GM21381 (cell line): Measurements from ENCODE around the gene FGF10.

Experiments
- ATAC-seq: cut with Tn5 transposase; IDR thresholded peaks from one replicate; pipeline ENCODE4 v1.9.1; 2021; ENCODE audit warnings: mild to moderate bottlenecking, moderate library complexity; ENCODE audit not compliant: unreplicated experiment

Gene FGF10

DNA sequence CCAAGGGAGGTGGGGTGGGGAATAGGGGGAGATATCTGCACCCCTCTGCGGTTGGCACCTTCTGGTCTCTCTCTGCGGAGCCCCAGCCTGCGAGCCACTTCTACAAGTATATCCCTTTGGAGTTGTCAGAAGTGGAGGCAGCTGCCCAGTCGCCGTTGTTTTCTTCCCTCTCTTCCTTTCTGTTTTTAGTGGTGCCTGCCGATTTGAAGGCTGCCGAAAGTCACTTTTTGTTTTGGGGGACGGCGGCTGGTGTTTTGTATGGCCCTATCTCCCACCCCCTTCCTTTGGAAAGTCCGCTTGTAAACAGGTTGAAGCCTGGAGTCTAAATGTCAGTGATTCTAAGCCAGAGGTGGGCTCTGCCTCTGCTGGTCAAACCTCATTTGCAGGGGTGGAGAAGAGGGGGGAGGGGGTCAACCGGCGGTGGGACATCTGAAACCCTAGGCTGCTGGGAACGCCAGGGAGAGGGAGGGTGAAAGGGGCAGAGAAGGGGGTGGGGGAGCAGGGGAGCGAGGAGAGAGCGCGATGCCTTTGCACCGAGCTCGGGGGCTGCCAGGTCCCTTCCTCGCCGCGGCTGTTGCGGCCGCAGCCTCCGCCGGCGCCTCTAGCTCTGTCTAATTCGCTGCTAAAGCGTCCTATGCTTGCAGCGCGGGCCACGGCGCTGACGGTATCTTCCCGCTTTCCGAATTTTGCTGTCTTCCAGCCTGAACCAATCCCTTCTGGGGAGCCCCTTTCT lies at the start of gene FGF10:
TSS of gene FGF10 (minus strand) at position 331 of the 733 bp plus-strand sequence. CDS start 738 bp downstream, outside the sequence.
- ATAC-seq: no peak

DNA sequence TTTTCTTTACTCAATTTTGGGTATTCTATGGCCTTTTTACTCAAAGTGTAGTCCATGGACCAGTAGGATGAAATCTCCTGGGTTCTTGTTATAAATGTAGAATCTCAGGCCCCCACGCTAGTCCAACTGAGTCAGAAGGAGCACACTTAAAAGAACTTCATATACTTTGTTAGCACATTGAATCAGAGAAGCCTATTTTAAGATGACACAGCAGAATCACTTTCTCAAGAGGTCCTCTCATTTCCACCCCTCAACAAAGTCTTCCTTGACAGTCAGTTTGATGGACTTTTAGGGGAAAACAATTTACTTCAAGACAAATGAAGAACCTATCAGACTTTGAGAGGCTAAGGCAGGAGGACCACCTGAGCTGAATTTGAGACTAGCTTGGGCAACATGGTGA lies 37.7 kb upstream of the FGF10 start:
- no peak for ATAC-seq

GRCh38 chr5:44412286-44412685 lies 23.1 kb upstream of the FGF10 start:
- ATAC-seq: no peak

DNA sequence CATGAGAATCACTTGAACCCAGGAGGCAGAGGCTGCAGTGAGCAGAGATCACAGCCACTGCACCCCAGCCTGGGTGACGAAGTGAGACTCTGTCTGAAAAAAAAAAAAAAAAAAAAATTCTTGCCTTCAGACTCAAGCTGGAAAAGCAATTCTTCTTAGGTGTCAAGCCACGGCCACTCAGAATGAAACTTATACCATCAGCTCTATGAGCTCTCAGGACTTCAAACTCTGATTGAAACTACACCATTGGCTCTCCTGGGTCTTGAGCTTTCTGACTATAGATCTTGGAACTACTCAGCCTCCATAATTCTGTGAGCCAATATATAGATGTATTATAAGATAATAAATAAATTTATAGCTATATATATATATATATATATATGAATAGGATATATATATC lies 12.9 kb upstream of the FGF10 start:
- no peak for ATAC-seq

- no peak for ATAC-seq
Observed at GRCh38 chr5:44401611-44402010, 12.4 kb upstream of the FGF10 start.

GRCh38 chr5:44398382-44398781 lies 9.2 kb upstream of the FGF10 start:
- no peak for ATAC-seq

DNA sequence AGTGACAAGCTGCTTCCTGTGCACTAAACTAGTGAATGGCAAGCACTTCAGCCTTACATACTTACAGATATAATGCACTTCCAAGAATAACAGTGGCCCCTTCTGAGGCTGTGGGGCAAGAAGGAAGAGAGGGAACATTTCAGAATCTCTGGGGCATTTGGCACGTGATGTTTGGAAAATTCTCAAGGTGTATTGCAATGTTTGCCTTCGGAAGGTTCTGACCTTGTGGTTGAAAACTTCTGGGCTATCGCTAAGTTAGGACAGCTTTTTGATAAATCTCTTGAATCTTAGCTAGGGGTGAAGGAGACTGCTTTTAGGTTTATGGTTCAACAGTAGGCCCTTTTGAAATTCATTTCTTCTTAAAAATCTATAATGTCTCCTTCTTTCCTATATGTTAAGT lies 7.1 kb upstream of the FGF10 start:
- no peak for ATAC-seq

DNA sequence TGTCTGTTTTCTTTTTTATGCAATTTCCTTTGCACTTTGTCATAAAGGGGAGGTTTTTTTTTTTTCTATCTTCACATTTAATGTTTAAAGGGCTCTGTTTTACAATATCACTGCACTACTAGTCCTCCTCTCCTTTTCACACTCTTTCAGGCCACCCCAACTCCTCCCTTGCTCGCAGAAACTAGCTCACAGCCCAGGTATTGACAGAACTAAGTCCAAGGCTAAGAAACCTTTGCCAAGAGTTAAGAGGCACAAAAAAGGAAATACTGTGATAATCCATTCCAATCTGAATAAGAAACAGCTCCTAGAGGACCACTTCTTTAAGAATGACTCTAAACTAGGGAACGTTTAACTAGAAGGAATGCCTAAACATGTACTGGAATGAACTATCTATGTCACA lies 1.1 kb upstream of the FGF10 start:
- ATAC-seq: no peak

GRCh38 chr5:44389823-44390143 lies 563 bp upstream of the FGF10 start:
- no peak for ATAC-seq

DNA sequence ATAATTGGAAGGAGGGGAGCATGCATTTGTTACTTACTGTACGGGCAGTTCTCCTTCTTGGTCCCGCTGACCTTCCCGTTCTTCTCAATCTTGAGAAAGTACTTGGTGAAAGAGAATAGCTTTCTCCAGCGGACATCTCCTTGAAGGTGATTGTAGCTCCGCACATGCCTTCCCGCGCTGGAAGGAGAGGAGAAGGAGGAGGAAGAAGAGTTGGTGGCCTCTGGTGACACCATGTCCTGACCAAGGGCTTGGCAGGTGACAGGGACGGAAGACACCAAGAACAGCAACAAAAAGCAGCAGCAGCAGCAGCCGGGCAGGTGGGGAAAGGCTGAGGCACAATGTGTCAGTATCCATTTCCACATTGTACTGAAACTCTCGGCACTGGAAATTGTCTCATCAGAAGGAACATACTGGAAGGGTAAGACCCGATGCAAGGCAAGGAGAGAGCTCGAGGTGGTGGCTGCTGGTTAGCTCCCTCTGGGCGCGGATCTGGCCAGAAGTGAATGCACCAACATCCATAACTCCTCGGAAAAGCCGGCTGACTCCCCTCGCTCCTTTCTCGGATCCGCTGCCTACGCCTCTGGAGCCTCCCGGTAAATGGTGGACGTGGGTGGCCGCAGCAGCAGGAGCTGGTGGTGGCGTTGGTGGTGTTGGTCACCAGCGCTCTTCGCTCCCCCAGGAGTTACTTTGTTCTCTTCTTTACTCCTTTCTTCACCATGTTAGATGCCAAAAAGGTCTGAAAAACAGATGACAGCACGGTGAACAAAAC lies 715 bp downstream of the FGF10 start:
- ATAC-seq: no peak

DNA sequence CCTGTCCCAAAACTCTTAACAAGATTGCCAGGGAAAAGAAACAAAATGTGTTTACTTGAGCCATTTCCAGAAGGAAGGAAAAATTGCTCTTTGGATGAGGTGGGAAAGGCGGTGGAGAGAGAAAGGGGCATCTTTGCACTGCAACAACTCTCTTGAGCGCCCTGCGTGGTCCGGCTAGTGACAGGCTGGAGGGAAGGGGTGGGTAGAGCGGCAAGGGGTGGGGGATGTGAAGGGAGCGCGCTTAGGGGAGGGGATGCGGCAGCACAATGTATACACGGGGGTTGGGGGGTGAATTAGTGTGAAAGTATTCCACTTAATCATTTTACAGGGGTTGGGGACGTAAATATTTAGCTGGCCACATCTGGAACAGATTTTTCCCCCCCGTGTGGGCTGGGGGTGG lies 1.3 kb downstream of the FGF10 start:
- ATAC-seq: no peak

GRCh38 chr5:44387406-44387805 lies 1.8 kb downstream of the FGF10 start:
- ATAC-seq: no peak

DNA sequence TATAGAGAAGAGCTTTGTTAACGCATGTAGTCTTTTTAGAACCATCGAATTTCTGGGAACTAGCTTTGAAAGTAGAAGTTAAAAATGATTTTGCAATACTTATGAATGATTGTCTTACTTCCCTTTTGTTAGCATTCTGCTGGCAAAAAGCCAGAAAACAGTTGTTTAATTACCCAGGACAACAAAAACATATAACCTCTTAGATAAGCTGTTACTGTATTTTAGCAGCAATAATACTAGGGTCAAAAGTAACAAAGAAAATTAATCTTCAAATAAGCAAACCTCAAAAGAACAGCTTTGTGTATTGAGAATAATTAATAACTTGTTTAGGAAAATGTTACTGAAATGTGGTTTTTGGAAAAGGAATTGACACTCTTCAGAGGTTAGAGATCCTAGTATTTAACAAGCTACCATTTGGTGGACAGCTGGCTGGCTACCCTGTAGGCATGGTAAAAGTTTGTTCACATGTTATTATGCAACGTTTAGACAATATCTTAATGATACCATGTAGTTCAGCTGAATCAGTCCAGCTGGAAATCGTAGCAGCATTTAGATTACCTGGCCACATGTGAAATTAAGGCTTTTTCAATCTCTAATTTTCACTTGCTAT lies 3.8 kb downstream of the FGF10 start:
- ATAC-seq: no peak

DNA sequence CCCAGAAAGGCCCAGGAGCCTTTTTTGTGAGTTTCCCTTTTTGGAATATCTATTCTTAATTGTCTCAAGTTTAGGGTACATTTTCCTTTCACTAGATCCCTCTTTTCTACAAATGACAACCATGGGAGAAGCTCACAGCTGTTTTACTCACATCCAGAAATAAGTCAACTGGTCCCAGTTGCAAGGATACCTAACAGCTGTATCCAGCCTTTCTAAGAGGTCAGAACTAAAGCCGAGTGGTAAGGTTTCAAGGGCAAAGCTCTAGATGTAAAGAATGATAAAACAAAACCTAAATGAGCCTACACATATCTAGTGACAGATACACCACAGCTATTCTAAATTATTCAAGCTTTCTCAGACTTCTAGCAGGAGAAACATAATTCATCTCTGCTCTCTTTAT lies 4.4 kb downstream of the FGF10 start:
- ATAC-seq: no peak

GRCh38 chr5:44382894-44383293 lies 6.3 kb downstream of the FGF10 start:
- ATAC-seq: no peak

DNA sequence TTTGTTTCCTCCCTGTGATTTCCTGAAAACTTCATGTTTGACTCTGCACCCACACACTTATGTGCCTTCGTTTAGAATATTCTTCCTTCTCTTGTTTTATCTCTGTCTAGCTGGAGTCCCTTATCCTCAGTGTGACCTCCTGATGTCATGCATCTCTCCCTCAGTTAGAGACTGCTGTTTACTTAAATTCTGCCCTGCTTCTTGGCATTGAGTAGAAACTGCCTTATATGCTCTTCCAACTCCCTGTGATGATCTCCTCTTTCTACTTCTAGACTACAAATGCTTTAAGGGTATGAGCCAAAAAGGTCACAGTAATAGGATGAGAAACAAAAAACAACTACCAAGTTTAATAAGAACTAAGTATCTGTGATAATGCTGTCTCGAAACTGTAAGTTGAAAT lies 12.2 kb downstream of the FGF10 start:
- no peak for ATAC-seq

DNA sequence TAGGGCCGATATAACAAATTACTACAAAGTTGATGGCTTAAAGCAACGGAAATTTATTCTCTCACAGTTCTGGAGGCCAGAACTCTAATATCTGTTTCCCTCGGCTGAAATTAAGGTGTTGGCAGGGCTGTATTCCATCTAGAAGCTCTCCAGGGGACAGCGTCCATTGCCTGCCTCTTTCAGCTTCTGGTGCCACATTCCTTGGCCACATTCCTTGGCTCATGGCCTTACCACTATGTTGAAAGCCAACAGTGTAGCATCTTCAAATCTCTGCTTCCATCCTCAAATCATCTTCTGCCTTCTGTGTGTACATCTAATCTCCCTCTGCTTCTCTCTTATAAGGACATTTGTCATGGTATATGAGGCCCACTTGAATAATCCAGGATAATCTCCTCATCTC lies 17.2 kb downstream of the FGF10 start:
- ATAC-seq: no peak

DNA sequence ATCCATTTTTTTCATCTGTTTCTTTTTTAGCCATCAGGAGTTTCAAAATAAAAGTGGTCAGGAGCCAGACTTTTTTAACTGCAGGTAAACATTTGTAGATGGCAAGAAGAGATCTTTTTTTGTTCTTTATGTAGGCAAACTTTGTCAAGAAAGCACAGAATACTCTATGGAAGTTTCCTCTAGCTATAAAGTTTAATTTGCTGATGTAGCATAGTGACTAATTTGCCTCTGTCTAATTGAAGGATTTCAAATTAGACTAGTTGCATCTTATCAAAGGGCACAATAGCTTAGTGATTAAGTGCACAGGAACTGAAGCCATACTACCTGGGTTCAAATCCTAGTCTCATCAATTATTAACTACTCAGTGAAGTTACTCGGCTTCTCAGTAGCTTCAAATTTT lies 22.0 kb downstream of the FGF10 start:
- no peak for ATAC-seq

- no peak for ATAC-seq
Observed at GRCh38 chr5:44365345-44365744, 23.9 kb downstream of the FGF10 start.

DNA sequence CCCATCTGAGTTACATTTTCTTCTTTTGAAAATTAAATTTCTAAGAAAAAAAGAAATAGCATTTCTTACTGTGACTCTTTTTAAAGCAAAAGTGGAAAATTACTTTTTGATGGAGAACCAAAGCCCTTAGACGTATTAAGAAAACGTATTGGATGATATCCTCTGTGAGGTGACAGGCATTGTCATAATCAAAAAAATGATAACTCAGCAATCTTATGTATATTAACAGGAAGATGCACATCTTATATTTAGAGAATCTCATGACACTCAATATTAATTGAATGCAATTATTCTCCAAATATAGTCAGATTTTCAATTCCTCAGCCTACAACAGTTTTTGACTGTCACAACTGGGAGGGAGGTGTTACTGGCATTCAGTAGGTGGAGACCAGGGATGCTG lies 25.1 kb downstream of the FGF10 start:
- no peak for ATAC-seq

DNA sequence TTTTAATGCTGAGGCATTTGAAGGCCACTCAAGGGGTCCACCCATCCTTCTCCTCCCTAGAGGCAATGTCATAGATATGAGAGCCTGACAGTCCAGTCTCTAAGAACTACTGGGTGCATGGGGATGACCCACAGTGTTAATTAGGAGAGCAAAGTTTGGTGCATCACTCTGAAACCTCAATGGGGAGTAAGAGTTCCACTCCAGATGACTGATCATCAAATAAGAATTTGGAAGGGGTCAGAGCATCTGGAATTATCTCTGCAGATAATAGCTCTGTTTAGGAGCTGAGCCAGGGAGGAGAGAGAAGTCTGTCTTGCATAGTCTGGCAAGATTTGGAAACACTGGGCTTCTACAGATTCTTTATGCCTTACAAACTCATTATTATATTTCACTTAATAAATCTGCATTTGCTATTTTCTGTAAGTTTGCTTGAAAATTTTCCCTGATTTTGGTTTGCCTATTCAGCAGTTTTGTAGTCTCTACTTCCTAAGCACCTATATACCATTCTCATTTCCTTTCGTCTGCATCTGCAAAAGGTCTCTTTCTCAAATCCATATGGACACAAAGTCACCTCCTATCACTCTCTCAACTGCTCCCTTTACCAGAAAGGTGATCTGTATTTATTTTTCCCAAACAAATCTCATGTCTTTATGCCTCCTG lies 27.7 kb downstream of the FGF10 start:
- no peak for ATAC-seq

DNA sequence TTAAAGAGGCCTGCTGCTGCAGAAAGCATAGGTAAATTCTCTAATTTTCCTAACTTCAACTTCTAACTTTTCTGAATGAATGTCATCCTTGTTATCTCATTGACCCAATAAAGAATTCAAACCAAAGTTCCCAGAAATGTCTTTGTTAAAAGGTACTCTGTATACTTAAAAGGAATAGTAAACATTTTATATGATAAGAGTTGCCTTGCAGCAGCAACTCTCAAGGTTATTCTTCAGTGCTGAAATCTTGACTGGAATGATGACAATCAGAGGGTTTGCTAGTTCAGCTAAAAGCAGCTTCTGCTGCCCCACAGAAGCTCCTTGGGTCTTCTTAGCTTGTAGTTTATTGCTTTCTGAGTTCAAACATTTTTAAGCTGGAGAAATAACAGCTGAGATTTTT lies 28.3 kb downstream of the FGF10 start:
- no peak for ATAC-seq
